GM12873 (cell line): ENCODE measurements around the gene CASK.

Experiments
- TF ChIP-seq, protein P1 (sequence below): IDR thresholded peaks from 2 replicates; pipeline ENCODE4 v1.5.1; 2012; ENCODE audit warnings: low read depth, mild to moderate bottlenecking, moderate library complexity, low read length, control low read depth; ENCODE audit not compliant: insufficient read depth; ENCODE audit errors: missing control alignments

The CASK gene

DNA sequence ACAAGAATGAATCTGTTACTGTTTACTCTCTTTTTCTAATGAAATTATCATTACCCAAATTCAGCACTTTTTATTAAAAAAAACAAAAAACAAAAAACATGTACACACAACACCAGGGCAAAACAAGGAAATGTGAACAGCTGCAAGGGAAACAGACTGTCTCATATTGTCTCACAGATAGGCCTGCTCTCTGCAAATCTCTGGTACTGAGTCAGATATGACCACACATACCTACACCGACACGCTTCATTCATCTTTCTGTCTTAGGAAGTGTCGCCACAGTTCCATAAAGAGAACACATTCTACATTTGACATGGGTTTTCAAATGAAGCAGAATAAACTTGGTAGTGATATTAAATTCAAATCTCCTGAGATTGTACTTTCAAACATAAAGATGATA is 326.8 kb downstream of the CASK start:
- TF ChIP-seq, protein P1, sequence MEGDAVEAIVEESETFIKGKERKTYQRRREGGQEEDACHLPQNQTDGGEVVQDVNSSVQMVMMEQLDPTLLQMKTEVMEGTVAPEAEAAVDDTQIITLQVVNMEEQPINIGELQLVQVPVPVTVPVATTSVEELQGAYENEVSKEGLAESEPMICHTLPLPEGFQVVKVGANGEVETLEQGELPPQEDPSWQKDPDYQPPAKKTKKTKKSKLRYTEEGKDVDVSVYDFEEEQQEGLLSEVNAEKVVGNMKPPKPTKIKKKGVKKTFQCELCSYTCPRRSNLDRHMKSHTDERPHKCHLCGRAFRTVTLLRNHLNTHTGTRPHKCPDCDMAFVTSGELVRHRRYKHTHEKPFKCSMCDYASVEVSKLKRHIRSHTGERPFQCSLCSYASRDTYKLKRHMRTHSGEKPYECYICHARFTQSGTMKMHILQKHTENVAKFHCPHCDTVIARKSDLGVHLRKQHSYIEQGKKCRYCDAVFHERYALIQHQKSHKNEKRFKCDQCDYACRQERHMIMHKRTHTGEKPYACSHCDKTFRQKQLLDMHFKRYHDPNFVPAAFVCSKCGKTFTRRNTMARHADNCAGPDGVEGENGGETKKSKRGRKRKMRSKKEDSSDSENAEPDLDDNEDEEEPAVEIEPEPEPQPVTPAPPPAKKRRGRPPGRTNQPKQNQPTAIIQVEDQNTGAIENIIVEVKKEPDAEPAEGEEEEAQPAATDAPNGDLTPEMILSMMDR = no peak

DNA sequence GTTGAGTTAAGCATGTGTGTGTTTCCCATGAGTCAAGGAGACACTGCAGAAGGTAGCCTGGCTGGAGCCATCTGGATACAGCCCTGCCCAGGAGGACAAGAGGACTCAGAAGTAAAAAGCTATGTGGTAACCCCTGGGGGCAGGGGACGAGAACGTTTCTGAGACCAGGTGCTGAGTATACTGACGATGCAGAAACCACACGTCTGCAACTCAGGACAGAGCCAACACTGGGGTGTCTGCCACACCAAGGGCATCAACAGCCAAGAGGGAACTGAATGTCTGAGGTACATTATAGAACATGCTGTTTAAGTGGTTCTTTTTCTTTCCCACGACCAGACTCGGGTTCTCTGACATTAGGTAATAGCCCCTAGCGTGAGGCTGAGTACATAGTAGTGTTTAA is 328.7 kb downstream of the CASK start:
- TF ChIP-seq, protein P1 = no peak

DNA sequence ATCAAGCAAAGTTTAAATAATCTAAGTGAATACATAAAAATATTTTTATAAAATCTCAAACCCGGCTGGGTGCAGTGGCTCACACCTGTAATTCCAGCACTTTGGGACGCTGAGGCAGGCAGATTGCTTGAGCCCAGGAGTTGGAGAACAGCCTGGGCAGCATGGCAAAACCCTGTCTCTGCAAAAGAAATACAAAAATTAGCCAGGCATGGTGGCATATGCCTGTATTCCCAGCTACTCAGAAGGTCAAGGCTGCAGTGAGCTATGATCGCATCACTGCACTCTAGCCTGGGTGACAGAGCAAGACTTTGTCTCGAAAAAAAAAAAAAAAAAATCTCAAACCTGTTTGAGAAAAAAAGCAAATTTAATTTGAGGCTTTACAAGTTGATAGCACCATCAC is 331.4 kb downstream of the CASK start:
- TF ChIP-seq, protein P1 = no peak

DNA sequence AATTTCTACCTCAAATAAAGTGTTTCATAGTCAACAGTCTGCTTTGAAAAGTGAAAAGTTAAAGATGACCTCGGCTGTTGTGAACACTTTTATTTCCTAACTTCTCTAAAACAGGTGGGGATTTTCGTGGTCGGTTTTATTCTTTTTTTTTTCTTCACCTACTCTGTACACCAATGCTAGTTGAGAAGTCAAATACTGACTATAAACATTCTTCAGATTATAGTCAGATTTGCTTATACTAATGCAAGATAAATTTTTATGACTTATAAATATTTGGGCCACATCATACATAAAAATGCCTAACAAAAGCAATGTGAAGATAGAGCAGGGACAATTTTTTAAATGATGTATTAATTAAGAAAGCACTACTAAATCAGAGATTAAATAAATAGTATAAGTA is 332.7 kb downstream of the CASK start:
- TF ChIP-seq, protein P1 = no peak

DNA sequence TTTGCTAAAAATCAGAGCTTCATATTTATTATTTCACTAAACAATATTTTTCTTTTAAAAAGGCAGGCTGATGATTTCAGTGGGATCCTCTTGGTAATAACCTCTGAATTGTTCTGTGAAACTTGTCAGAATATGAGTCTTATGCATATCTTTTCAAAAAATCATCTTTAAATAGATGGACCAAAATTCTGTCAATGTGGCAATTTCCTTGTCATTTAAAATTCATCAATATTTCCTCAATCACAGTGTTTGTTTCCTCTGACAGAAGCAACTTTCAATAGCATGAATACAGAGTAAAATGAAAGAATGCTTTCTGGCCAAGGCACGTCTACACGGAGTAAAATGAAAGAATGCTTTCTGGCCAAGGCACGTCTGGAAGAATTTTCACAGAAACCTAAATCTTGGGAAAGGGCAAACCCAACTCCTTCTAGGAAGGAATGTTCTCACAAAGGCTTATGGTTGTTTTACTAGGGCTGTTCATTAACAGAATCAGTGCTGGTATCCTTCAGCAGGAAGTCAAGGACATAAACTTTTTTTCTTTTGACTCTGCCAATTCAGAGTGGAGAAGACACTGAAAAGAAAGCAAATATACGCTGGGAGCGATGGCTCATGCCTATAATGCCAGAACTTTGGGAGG is 333.6 kb downstream of the CASK start:
- TF ChIP-seq, protein P1 = no peak

DNA sequence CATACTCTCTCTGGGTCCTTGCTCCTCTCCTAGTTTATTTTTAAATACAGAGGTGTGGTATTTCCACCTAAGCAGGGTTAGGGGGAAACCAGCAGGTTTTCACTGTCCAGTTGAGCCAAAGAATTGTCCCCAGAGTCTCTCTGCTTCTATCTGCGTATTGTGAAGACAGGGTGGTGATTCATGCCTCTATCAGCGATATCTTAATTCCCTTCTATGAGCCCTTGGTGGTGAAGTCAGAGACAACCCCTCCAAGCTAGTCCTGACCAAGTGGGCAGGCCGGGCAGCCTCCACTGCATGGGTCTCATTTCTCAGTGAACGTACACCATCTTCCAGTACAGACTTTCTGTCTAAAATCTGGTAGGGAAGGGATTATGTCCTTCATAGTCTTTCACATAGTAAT is 335.1 kb downstream of the CASK start:
- TF ChIP-seq, protein P1 = no peak

DNA sequence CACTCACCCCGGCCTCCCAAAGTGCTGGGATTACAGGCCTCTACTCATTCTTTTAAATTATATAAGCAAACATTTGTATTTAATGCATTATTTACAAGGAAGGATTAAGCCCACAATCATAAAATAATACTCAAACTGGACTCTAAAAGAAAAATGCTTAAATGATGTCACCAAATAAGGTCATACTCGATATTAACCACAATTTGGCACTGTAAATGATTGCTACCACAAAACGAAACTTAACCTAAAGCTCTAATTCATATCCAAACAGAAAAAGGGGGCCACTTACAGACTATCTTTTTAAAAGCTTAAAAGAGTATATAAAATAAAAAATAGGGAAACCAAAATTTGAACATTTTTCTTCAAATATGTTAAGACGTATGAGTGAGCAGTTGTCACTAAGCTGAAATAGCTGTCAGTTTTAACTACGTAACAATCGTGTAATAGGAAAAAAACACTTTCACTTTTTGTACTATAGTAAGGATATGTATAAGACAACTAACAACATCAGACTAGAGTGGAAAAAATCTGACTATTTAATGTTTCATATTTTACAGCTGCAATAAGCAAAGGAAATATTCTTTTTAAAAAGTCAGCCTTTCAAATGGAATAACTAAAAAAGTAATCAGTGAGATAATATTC is 342.8 kb downstream of the CASK start:
- TF ChIP-seq, protein P1 = no peak
